Astrocyte (in vitro differentiated cells and primary cell): Measurements from ENCODE around the gene RAB36.

Experiments used
- EZH2 ChIP-seq: IDR thresholded peaks from 2 replicates; pipeline ENCODE4 v1.6.1; 2012; ENCODE audit warnings: mild to moderate bottlenecking, low read length, inconsistent platforms; ENCODE audit not compliant: insufficient read depth
- TF ChIP-seq, protein P1 (sequence below): IDR thresholded peaks from 2 replicates; pipeline ENCODE4 v1.5.1; 2011; ENCODE audit warnings: low read depth, mild to moderate bottlenecking, inconsistent platforms, low read length, moderate library complexity; ENCODE audit not compliant: insufficient read depth

DNA sequence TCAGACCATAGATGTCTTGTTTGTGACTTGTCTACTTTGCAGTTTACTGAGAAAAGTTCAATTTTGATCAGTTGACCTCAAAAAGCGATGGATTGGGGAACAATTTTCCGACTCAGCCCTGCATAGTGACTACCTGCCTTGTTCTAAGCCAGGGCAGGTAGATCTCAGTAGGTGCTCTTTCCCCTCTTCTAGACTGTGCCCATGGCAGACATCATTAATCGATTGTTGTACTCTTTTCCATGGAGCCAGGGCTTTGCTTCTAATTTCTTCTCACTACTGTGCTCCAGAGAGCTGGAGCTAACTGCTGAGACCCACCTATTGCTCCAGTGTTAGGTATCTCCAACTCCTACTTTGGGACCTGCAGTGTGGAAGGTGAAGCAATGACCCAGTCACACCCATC lies 9.9 kb downstream of the RAB36 start:
- TF ChIP-seq, protein P1, sequence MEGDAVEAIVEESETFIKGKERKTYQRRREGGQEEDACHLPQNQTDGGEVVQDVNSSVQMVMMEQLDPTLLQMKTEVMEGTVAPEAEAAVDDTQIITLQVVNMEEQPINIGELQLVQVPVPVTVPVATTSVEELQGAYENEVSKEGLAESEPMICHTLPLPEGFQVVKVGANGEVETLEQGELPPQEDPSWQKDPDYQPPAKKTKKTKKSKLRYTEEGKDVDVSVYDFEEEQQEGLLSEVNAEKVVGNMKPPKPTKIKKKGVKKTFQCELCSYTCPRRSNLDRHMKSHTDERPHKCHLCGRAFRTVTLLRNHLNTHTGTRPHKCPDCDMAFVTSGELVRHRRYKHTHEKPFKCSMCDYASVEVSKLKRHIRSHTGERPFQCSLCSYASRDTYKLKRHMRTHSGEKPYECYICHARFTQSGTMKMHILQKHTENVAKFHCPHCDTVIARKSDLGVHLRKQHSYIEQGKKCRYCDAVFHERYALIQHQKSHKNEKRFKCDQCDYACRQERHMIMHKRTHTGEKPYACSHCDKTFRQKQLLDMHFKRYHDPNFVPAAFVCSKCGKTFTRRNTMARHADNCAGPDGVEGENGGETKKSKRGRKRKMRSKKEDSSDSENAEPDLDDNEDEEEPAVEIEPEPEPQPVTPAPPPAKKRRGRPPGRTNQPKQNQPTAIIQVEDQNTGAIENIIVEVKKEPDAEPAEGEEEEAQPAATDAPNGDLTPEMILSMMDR = no peak
- no peak for TF ChIP-seq EZH2
